Urinary bladder (tissue), 4 donors: Measurements from ENCODE around the gene LRR1. TPM values are rescaled to one million over a fixed set of nuclear protein-coding genes. Genes with fewer than 3 reads are reported as not detected.
"Not testable (repeated sequence)": the region's sequence is repeated elsewhere in the genome, so short reads cannot be mapped to it uniquely, and the experiment has no call there.

Source experiments
- DNase-seq: peaks from one replicate; pipeline ENCODE4 v3.0.0-alpha.2; 2015; ENCODE audit errors: extremely low spot score
- H3K27ac ChIP-seq: one replicate; pipeline ENCODE4 v1.5.1; 2013; ENCODE audit warnings: low read depth, mild to moderate bottlenecking, moderate library complexity
- H3K36me3 ChIP-seq: one replicate; pipeline ENCODE4 v1.6.1; 2013; ENCODE audit warnings: mild to moderate bottlenecking, moderate library complexity; ENCODE audit not compliant: insufficient read depth
- H3K4me1 ChIP-seq: one replicate; pipeline ENCODE4 v1.6.1; 2013; ENCODE audit warnings: mild to moderate bottlenecking, moderate library complexity; ENCODE audit not compliant: insufficient read depth
- H3K4me3 ChIP-seq: one replicate; pipeline ENCODE4 v1.5.1; 2013; ENCODE audit warnings: low read depth, low read length
- WGBS: extraction: QIAGEN DNeasy Blood & Tissue Kit; methylation state at CpG from one replicate; pipeline ENCODE4 v1.1.7; 2013; 5-methylcytosine and 5-hydroxymethylcytosine counted together
- polyA plus RNA-seq: library from polyadenylated mRNA; stranded (reverse); fragments of 200-250 nt; gene quantifications from one replicate; pipeline ENCODE4 v1.2.3, GENCODE V29; 2013
- total RNA-seq: library from RNA; depleted of rRNA; stranded (reverse); fragments of >200 nt; gene quantifications from one replicate; pipeline ENCODE4 v1.2.3, GENCODE V29; 2014
- donor health status: healthy with polysubstance abuse.
- donor health status: healthy.

The LRR1 gene
- total and polyA plus RNA-seq, 2 donors, result 8.6 to 19.2 TPM

- WGBS, result 85% methylated on average over 9 of the region's 9 CpGs
- DNase-seq, result no peak
- H3K4me3 ChIP-seq, result no peak overlapping the region
- H3K4me1 ChIP-seq, result no peaks in the 10 kb centered on the region
- H3K36me3 ChIP-seq, result peaks cover 9% of the 10 kb centered on the region
- H3K27ac ChIP-seq, result no peak overlapping the region
Measured at GRCh38 chr14:49581209-49582112, 17.3 kb upstream of the LRR1 start.

- Histone ChIP-seq H3K4me3 (no peak overlapping the region), H3K27ac (no peak overlapping the region), H3K4me1 (no peaks in the 10 kb centered on the region), H3K36me3 (peaks cover 8% of the 10 kb centered on the region)
- DNase-seq, result no peak
- WGBS, result 91% methylated on average over 4 of the region's 4 CpGs
Measured at GRCh38 chr14:49582113-49582977, 16.4 kb upstream of the LRR1 start.

- Histone ChIP-seq H3K27ac (no peak overlapping the region), H3K4me3 (no peak overlapping the region), H3K4me1 (no peaks in the 10 kb centered on the region), H3K36me3 (peaks cover 5% of the 10 kb centered on the region)
- 79% methylated on average over 6 of the region's 6 CpGs for WGBS
- no peak for DNase-seq
Measured at GRCh38 chr14:49583629-49584028, 15.1 kb upstream of the LRR1 start.

DNA sequence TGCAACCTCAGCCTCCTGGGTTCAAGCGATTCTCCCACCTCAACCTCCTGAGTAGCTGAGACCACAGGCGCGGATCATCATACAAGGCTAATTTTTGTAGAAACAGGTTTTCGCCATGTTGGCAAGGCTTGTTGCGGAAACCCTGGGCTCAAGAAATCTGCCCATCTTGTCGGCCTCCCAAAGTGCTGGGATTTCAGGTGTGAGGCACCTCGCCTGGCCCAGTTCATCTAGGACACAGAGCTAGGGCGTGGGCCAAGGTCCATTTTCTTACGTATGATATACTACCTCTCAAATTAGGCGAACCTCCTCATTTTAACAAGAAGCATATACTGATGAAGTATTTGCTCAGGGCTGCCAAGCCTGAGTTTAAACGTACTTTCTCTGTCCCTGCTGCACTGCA, 14.7 kb upstream of the LRR1 start:
- WGBS, result 90% methylated on average over 11 of the region's 11 CpGs
- H3K4me3 ChIP-seq, result no peak overlapping the region
- no peaks in the 10 kb centered on the region for H3K4me1 ChIP-seq
- H3K36me3 ChIP-seq, result peaks cover 5% of the 10 kb centered on the region
- DNase-seq, result no peak
- H3K27ac ChIP-seq, result no peak overlapping the region

DNA sequence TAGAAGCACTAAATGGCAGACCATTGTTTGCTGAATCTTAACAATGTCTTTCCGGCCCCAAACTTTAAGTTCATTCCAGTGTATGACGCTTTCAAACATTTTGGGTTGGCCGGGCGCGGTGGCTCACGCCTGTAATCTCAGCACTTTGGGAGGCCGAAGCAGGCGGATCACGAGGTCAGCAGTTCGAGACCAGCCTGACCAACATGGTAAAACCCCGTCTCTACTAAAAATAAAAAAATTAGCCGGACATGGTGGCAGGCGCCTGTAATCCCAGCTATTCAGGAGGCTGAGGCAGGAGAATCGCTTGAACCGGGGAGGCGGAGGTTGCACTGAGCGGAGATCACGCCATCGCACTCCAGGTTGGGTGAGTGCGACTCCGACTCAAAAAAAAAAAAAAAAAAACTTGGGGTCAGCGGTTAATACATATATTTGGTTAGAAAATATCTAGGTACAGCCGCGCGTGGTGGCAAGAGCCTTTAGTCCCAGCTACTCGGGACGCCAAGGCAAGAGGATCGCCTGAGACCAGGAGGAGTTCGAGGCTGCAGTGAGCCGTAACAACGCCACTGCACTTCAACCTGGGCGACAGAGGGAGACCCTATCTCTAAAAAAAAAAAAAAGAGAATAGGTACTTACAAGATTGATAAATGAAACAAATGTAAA, 13.6 kb upstream of the LRR1 start:
- 15% methylated on average over 32 of the region's 32 CpGs for WGBS
- not testable (repeated sequence) for H3K27ac ChIP-seq

GRCh38 chr14:49585803-49586672, 12.7 kb upstream of the LRR1 start, which contains the start of gene RPS29:
Gene RPS29, minus strand, starts transcription at chr14:49586380. Its CDS starts 34 bp downstream, at chr14:49586346.
- H3K27ac ChIP-seq, result peak within 1 kb of the TSS; percentile 87
- peak within 1 kb of the TSS; percentile 79 for H3K4me3 ChIP-seq
- DNase-seq, result peak; percentile 100
- WGBS, result under 1% methylated on average over 54 of the region's 55 CpGs
- H3K4me1 ChIP-seq, result no peaks in the 10 kb centered on the region
- H3K36me3 ChIP-seq, result peaks cover 5% of the 10 kb centered on the region

More for the DNA sequence above, 13.6 kb upstream of the LRR1 start:
- H3K4me3 ChIP-seq, result peak overlapping the region; percentile 79
- not testable (repeated sequence) for H3K36me3 ChIP-seq, DNase-seq, H3K4me1 ChIP-seq

DNA sequence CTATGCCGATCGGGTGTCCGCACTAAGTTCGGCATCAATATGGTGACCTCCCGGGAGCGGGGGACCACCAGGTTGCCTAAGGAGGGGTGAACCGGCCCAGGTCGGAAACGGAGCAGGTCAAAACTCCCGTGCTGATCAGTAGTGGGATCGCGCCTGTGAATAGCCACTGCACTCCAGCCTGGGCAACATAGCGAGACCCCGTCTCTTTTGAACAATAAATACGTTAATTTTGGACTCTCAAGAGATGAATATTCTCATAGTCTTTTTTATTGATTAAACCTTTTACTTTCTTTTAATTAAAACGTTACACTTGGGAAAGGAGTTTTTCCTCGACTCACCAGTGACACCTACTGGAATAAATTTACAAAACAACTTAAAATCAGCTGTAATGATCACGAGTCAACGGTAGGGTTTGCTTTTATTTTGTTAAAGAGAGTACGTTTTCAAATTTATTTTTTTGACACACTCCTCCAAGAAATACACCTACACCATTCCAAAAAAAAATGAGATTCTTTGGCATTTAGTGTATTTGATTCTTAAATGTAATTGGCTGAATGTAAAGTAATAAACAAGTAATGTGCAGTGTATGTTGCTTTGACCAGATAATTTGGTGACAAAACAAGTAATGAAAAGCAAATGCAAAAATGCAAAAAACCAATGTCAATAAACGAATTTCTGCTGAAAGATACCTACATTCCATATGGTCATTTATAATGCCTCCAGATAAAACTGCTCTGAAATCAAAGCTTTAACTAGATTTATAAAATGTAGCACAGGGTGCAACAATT, 11.9 kb upstream of the LRR1 start:
- WGBS, result under 1% methylated on average over 11 of the region's 21 CpGs
- Histone ChIP-seq H3K4me3 (no peak overlapping the region), H3K36me3 (peaks cover 5% of the 10 kb centered on the region), H3K27ac (no peak overlapping the region), H3K4me1 (no peaks in the 10 kb centered on the region)
- peak; percentile 66 for DNase-seq

DNA sequence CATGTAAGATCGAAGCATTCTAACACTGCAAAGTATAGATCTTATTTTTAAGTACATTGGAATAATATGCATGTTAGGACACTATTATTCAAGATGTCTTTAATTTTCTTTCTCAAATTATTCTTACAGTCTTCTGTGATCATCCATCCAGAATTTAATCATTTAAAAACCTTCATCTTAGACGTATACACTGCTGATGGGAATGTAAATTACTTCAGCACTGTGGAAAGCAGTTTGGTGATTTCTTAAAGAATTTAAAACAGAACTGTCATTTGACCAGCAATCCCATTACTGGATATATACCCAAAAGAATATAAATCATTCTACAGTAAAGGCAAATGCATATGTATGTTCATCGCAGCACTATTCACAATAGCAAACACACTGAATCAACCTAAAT, 9.4 kb upstream of the LRR1 start:
- WGBS, result 86% methylated on average over 3 of the region's 3 CpGs
- no peak overlapping the region for H3K4me3 ChIP-seq
- no peaks in the 10 kb centered on the region for H3K4me1 ChIP-seq
- H3K36me3 ChIP-seq, result no peaks in the 10 kb centered on the region
- no peak for DNase-seq
- H3K27ac ChIP-seq, result no peak overlapping the region

- Histone ChIP-seq H3K27ac (no peak overlapping the region), H3K4me1 (no peaks in the 10 kb centered on the region), H3K4me3 (no peak overlapping the region), H3K36me3 (no peaks in the 10 kb centered on the region)
- no peak for DNase-seq
- WGBS, result 59% methylated on average over 3 of the region's 3 CpGs
Measured at GRCh38 chr14:49593016-49593415, 5.7 kb upstream of the LRR1 start.

DNA sequence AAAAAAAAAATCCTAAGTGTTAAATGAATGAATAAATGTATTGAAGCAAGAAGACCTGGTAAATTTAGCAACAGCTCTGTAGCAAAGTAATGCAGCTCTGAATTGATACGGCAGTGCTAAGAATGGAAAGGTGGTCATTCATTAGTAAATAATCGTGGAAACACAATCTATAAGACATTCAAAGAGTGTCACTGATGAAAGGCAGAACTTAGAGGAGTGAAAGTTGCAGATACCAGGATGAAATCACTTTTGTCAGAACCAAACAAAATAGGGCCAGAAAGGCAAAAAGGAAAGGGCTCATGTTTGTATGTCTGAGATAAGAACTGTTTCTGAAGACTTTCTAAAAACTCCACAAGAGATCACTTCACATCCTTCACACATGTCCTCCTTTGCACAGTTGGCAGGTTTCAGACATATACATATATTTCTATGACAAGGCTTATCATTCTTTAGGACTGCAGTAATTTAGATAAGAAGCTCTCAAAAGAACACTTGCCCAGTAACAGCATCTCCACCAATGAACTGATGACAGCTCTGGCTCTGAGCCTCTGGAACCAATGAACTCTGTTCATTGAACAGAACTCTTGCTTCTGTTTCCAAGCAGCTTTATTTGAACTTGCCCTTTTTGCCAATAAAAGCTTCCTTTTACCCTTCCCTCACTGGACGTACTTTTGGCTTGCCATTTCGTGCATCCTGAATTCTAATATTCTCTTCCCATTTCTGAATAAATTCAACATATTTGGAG, 4.2 kb upstream of the LRR1 start:
- DNase-seq, result no peak
- WGBS, result 11% methylated on average over 4 of the region's 4 CpGs
- Histone ChIP-seq H3K4me1 (no peaks in the 10 kb centered on the region), H3K27ac (no peak overlapping the region), H3K4me3 (no peak overlapping the region), H3K36me3 (no peaks in the 10 kb centered on the region)

DNA sequence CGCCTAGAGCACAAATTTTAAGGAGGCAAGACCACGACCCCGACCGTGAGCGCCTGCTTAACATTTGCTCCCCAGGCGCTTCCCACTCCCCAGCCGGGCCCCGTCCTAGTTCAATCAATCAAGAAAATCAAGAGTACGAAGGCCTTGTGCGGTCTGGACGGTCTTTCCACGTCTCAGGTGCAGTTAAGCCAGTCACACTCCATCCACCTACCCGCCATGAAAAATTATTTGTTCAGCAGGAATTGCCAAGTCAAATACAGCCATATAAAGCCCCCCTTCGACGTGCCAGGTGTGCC, 603 bp upstream of the LRR1 start:
- no peaks in the 10 kb centered on the region for H3K36me3 ChIP-seq
- WGBS, result under 1% methylated on average over 15 of the region's 15 CpGs
- H3K4me1 ChIP-seq, result no peaks in the 10 kb centered on the region
- peak overlapping the region; percentile 88 for H3K27ac ChIP-seq
- H3K4me3 ChIP-seq, result peak overlapping the region; percentile 68
- no peak for DNase-seq

DNA sequence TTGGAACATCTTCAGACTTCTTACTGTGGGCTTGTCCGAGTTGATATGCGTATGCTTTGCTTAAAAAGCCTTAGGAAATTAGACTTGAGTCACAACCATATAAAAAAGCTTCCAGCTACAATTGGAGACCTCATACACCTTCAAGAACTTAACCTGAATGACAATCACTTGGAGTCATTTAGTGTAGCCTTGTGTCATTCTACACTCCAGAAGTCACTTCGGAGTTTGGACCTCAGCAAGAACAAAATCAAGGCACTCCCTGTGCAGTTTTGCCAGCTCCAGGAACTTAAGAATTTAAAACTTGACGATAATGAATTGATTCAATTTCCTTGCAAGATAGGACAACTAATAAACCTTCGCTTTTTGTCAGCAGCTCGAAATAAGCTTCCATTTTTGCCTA, 8.8 kb downstream of the LRR1 start:
- H3K4me3 ChIP-seq, result no peak overlapping the region
- H3K27ac ChIP-seq, result no peak overlapping the region
- no peak for DNase-seq
- 96% methylated on average over 6 of the region's 6 CpGs for WGBS
- no peaks in the 10 kb centered on the region for H3K36me3 ChIP-seq
- H3K4me1 ChIP-seq, result no peaks in the 10 kb centered on the region
